ENCODE measurements around the gene ATP2A3.

GRCh38 chr17:3986939-3987335, 22.7 kb upstream of the ATP2A3 start:
- no peak for TF ChIP-seq EZH2 (IDR thresholded peaks at IDR 0.05; ENCODE audit: low read length, missing control alignments)
- TF ChIP-seq CTCF (conservative IDR thresholded peaks at IDR 0.05 in 1 of 2, IDR thresholded peaks at IDR 0.05 in 1 of 2; ENCODE audit: low read depth in 1 of 2, low read length in 2 of 2) = no peak

Data from fibroblast of lung (primary cell).